DND-41 (cell line): ENCODE data around the gene FAM124B.

Source experiments
- ATAC-seq: fragments of 200-7000 bp; cut with Tn5 transposase; 3 replicates; pipeline ENCODE4 v1.9.1; 2021; ENCODE audit warnings: low read depth; ENCODE audit not compliant: insufficient read depth
- DNase-seq: peaks from one replicate; pipeline ENCODE4 v3.0.0-alpha.2; 2020
- H2AFZ ChIP-seq: 2 replicates; pipeline ENCODE4 v1.6.0; 2012; ENCODE audit warnings: low read depth, low read length
- H3K27ac ChIP-seq: 2 replicates; pipeline ENCODE4 v1.5.1; 2012; ENCODE audit warnings: low read length, inconsistent platforms
- H3K27me3 ChIP-seq: fragments of 200-600 bp; sonication (generic); 2 replicates; pipeline ENCODE4 v1.6.0; 2012; ENCODE audit warnings: low read length, mild to moderate bottlenecking, inconsistent platforms; ENCODE audit not compliant: insufficient read depth, poor library complexity
- H3K36me3 ChIP-seq: 2 replicates; pipeline ENCODE4 v1.5.1; 2012; ENCODE audit warnings: low read length, inconsistent platforms; ENCODE audit not compliant: insufficient read depth
- H3K4me1 ChIP-seq: 2 replicates; pipeline ENCODE4 v1.5.1; 2012; ENCODE audit warnings: mild to moderate bottlenecking, low read length; ENCODE audit not compliant: insufficient read depth
- H3K4me2 ChIP-seq: 2 replicates; pipeline ENCODE4 v1.6.0; 2012; ENCODE audit warnings: mild to moderate bottlenecking, moderate library complexity, low read length, inconsistent platforms; ENCODE audit not compliant: insufficient read depth
- H3K4me3 ChIP-seq, 2 experiments: fragments of 200-600 bp in 1 of 2; shearing (Covaris generic) in 1 of 2; 2 replicates each; pipeline ENCODE4 v1.5.1; 2012 to 2016; ENCODE audit warnings: inconsistent platforms in 2 of 2, low read length in 2 of 2, mild to moderate bottlenecking in 2 of 2, low read depth in 1 of 2, moderate library complexity in 1 of 2
- H3K79me2 ChIP-seq: 2 replicates; pipeline ENCODE4 v1.6.0; 2012; ENCODE audit warnings: low read length, inconsistent platforms; ENCODE audit not compliant: insufficient read depth
- H3K9ac ChIP-seq: 2 replicates; pipeline ENCODE4 v1.6.0; 2012; ENCODE audit warnings: low read depth, mild to moderate bottlenecking, inconsistent platforms, low read length, moderate library complexity
- H3K9me3 ChIP-seq: 2 replicates; pipeline ENCODE4 v1.5.1; 2012; ENCODE audit warnings: low read length, moderate library complexity, mild to moderate bottlenecking, inconsistent platforms; ENCODE audit not compliant: insufficient read depth, severe bottlenecking
- H4K20me1 ChIP-seq: 2 replicates; pipeline ENCODE4 v1.6.0; 2012; ENCODE audit warnings: low read length; ENCODE audit not compliant: insufficient read depth
- CTCF ChIP-seq: IDR thresholded peaks from 2 replicates; pipeline ENCODE4 v1.5.1; 2012; ENCODE audit warnings: borderline replicate concordance, low read length, moderate library complexity, mild to moderate bottlenecking; ENCODE audit not compliant: poor library complexity, severe bottlenecking; ENCODE audit errors: extremely low read depth
- EZH2 ChIP-seq: IDR thresholded peaks from 3 replicates; pipeline ENCODE4 v1.6.1; 2012; ENCODE audit warnings: borderline replicate concordance, low read depth, mild to moderate bottlenecking, moderate library complexity, low read length, inconsistent platforms; ENCODE audit not compliant: severe bottlenecking

Gene FAM124B

GRCh38 chr2:224345492-224345891 is 56.4 kb downstream of the FAM124B start:
- no peak for TF ChIP-seq EZH2
- TF ChIP-seq CTCF: no peak
- Histone ChIP-seq H3K9ac (no peak overlapping the region), H3K4me1 (no peaks in the 10 kb centered on the region), H2AFZ (no peak overlapping the region), H3K36me3 (no peaks in the 10 kb centered on the region), H3K27ac (no peak overlapping the region), H3K9me3 (no peaks in the 10 kb centered on the region), H3K4me2 (no peak overlapping the region), H3K4me3 (no peak overlapping the region), H3K27me3 (peaks cover 3% of the 10 kb centered on the region), H3K79me2 (no peaks in the 10 kb centered on the region), H4K20me1 (no peaks in the 10 kb centered on the region)
- DNase-seq: no peak
- ATAC-seq: no peak

- Histone ChIP-seq H3K27ac (no peak overlapping the region), H3K9ac (no peak overlapping the region), H3K4me2 (no peak overlapping the region), H3K4me3 (no peak overlapping the region), H3K36me3 (no peaks in the 10 kb centered on the region), H3K4me1 (no peaks in the 10 kb centered on the region), H3K9me3 (no peaks in the 10 kb centered on the region), H3K79me2 (no peaks in the 10 kb centered on the region), H3K27me3 (peaks cover under 1% of the 10 kb centered on the region), H4K20me1 (no peaks in the 10 kb centered on the region), H2AFZ (no peak overlapping the region)
- no peak for DNase-seq
- ATAC-seq: no peak
- TF ChIP-seq EZH2 (no peak), CTCF (no peak)
Measured at GRCh38 chr2:224343226-224343625, 58.7 kb downstream of the FAM124B start.

- DNase-seq: no peak
- H3K4me2 ChIP-seq: no peak overlapping the region
- no peak overlapping the region for H3K4me3 ChIP-seq
- no peak overlapping the region for H3K9ac ChIP-seq
- no peaks in the 10 kb centered on the region for H3K4me1 ChIP-seq
- H4K20me1 ChIP-seq: no peaks in the 10 kb centered on the region
- H3K36me3 ChIP-seq: no peaks in the 10 kb centered on the region
- ATAC-seq: no peak
- no peaks in the 10 kb centered on the region for H3K27me3 ChIP-seq
- no peaks in the 10 kb centered on the region for H3K79me2 ChIP-seq
- H3K27ac ChIP-seq: no peak overlapping the region
- TF ChIP-seq CTCF: no peak
- TF ChIP-seq EZH2: no peak
- no peaks in the 10 kb centered on the region for H3K9me3 ChIP-seq
- no peak overlapping the region for H2AFZ ChIP-seq
Measured at GRCh38 chr2:224335991-224336390, 65.9 kb downstream of the FAM124B start.

- DNase-seq (no peak), ATAC-seq (no peak)
- no peak overlapping the region for H3K27ac ChIP-seq
- no peaks in the 10 kb centered on the region for H3K27me3 ChIP-seq
- no peaks in the 10 kb centered on the region for H3K4me1 ChIP-seq
- no peaks in the 10 kb centered on the region for H3K36me3 ChIP-seq
- no peak overlapping the region for H3K9ac ChIP-seq
- no peaks in the 10 kb centered on the region for H3K79me2 ChIP-seq
- no peak overlapping the region for H2AFZ ChIP-seq
- no peak overlapping the region for H3K4me3 ChIP-seq
- H3K4me2 ChIP-seq: no peak overlapping the region
- no peaks in the 10 kb centered on the region for H3K9me3 ChIP-seq
- H4K20me1 ChIP-seq: no peaks in the 10 kb centered on the region
- TF ChIP-seq EZH2: no peak
- no peak for TF ChIP-seq CTCF
Measured at GRCh38 chr2:224334726-224335125, 67.2 kb downstream of the FAM124B start.
